Testis (tissue), 2 donors: Measurements from ENCODE around the gene GTF3A.

Source experiments
- POLR2A ChIP-seq: fragments of 450-650 bp; IDR thresholded peaks from one replicate; pipeline ENCODE4 v1.6.1; 2017; ENCODE audit warnings: antibody characterized with exemption, mild to moderate bottlenecking, moderate library complexity
- TF ChIP-seq, protein P1 (sequence below), 3 experiments: fragments of 450-650 bp in 2 of 3; fragments of 200-600 bp in 1 of 3; sonication (generic) in 1 of 3; IDR thresholded peaks; one replicate each; pipeline ENCODE4 v1.5.1; 2016 to 2019; ENCODE audit warnings: antibody characterized with exemption in 3 of 3, mild to moderate bottlenecking in 2 of 3, moderate library complexity in 1 of 3

DNA sequence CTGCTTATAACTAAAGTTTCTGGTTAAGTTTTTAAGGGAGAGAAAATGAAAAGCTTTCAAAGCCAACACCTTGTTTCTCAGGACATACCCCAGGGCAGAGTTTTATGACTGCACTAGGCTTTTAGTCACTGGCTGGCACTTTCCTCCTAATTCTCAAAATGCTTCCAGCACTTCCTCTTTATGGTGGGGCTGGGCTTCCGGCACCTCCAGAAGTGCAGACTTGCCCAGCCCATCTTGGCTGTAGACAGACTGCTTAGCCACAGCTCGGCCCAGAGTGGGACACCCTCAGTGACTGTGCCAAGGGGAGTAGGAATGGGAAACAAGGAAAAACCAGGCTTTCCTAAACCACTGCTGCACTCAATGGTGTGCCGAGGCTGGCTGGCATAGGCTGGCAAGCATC, 23.2 kb upstream of the GTF3A start:
- TF ChIP-seq, protein P1, sequence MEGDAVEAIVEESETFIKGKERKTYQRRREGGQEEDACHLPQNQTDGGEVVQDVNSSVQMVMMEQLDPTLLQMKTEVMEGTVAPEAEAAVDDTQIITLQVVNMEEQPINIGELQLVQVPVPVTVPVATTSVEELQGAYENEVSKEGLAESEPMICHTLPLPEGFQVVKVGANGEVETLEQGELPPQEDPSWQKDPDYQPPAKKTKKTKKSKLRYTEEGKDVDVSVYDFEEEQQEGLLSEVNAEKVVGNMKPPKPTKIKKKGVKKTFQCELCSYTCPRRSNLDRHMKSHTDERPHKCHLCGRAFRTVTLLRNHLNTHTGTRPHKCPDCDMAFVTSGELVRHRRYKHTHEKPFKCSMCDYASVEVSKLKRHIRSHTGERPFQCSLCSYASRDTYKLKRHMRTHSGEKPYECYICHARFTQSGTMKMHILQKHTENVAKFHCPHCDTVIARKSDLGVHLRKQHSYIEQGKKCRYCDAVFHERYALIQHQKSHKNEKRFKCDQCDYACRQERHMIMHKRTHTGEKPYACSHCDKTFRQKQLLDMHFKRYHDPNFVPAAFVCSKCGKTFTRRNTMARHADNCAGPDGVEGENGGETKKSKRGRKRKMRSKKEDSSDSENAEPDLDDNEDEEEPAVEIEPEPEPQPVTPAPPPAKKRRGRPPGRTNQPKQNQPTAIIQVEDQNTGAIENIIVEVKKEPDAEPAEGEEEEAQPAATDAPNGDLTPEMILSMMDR (IDR thresholded peaks at IDR 0.05) = no peak
- no peak for TF ChIP-seq POLR2A
